ENCODE results near the gene BICDL2.

DNA sequence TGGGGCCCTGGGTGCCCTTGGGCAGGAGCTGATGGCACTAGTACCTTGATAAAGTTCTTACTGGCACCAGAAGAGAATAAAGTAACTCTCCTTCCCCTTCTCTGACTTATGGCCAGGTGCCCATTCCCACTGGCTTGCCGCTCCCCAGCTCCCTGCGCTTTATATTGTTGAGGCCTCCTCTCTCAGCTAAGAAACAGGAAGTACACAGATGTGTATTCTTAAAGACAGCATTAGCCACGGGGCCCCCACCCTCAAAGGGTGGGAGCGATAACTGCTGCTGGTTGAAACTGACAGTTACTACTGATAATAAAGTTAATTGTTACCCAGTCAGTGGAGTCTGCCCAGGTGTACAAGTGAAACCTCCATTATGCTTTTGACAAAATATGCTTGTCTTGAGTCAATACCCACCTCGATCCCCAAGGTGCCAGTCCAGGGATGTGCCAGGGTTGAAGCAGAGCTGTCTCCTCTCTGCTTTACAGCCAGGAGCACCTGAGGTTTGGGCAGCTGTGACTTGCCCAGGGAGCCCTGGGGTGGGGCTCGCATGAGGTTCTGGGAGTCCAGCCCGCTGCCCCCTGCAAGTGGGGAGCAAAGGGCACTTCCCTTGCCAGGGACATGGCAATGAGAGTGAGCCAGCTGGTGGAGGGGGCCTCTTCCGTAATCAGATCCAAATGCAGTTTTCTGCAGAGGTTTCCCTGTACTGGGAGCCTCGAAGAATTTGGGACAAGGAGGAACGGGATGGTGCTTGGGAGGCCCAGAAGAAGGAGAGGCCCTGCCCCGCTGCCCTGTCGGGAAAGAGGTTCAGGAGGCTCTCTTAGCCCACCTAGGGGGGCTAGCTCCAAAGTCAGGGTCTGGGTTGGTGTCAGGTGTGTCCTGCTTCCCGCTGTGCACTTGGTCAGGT lies 29.4 kb downstream of the BICDL2 start:
- TF ChIP-seq EP300 (IDR thresholded peaks at IDR 0.05) (no peak), POLR2A (IDR thresholded peaks at IDR 0.05) (no peak), POLR2AphosphoS5 (IDR thresholded peaks at IDR 0.05) (no peak)
- TF ChIP-seq, protein P1, sequence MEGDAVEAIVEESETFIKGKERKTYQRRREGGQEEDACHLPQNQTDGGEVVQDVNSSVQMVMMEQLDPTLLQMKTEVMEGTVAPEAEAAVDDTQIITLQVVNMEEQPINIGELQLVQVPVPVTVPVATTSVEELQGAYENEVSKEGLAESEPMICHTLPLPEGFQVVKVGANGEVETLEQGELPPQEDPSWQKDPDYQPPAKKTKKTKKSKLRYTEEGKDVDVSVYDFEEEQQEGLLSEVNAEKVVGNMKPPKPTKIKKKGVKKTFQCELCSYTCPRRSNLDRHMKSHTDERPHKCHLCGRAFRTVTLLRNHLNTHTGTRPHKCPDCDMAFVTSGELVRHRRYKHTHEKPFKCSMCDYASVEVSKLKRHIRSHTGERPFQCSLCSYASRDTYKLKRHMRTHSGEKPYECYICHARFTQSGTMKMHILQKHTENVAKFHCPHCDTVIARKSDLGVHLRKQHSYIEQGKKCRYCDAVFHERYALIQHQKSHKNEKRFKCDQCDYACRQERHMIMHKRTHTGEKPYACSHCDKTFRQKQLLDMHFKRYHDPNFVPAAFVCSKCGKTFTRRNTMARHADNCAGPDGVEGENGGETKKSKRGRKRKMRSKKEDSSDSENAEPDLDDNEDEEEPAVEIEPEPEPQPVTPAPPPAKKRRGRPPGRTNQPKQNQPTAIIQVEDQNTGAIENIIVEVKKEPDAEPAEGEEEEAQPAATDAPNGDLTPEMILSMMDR (IDR thresholded peaks at IDR 0.05) = no peak

All from gastroesophageal sphincter (tissue), 3 donors.